Sigmoid colon (tissue), 4 donors: ENCODE results near the gene KCNK15.

Source experiments
- CTCF ChIP-seq, 4 experiments: fragments of 450-650 bp in 3 of 4; fragments of 200-600 bp in 1 of 4; IDR thresholded peaks; one replicate each; pipeline ENCODE4 v1.5.1; 2016 to 2019; ENCODE audit warnings: antibody characterized with exemption in 4 of 4, mild to moderate bottlenecking in 3 of 4, moderate library complexity in 2 of 4
- EP300 ChIP-seq, 4 donors: sonication (generic); formaldehyde crosslinking; IDR thresholded peaks; one replicate each; pipeline ENCODE4 v1.6.1; 2017; ENCODE audit warnings: antibody characterized with exemption in 4 of 4

GRCh38 chr20:44795836-44796235, 50.2 kb downstream of the KCNK15 start:
- TF ChIP-seq EP300 (IDR thresholded peaks at IDR 0.05) = no peak
- TF ChIP-seq CTCF (IDR thresholded peaks at IDR 0.05) = no peak
